SJSA1 (cell line): ENCODE data around the gene DOP1B. TPM values are rescaled to one million over a fixed set of nuclear protein-coding genes. Genes with fewer than 3 reads are reported as not detected.

ENCODE experiments used
- DNase-seq, 2 experiments: peaks; one replicate each; pipeline ENCODE4 v3.0.0-alpha.2; 2015 to 2020; ENCODE audit warnings: low spot score in 2 of 2, low read depth in 1 of 2
- H3K27ac ChIP-seq: fragments of 250-450 bp; sonication (Bioruptor Pico); 2 replicates; pipeline ENCODE4 v1.5.1; 2020; ENCODE audit warnings: mild to moderate bottlenecking, moderate library complexity
- H3K27me3 ChIP-seq: fragments of 250-450 bp; sonication (Bioruptor Pico); replicated peaks from 2 replicates; pipeline ENCODE4 v1.5.1; 2020; ENCODE audit warnings: mild to moderate bottlenecking, moderate library complexity
- H3K36me3 ChIP-seq: fragments of 250-450 bp; sonication (Bioruptor Pico); 2 replicates; pipeline ENCODE4 v1.5.1; 2020; ENCODE audit warnings: mild to moderate bottlenecking
- H3K4me1 ChIP-seq: fragments of 250-450 bp; sonication (Bioruptor Pico); replicated peaks from 2 replicates; pipeline ENCODE4 v1.6.1; 2021; ENCODE audit warnings: mild to moderate bottlenecking
- H3K4me3 ChIP-seq: fragments of 250-450 bp; sonication (Bioruptor Pico); 2 replicates; pipeline ENCODE4 v1.5.1; 2020; ENCODE audit warnings: mild to moderate bottlenecking
- H3K9me3 ChIP-seq: fragments of 250-450 bp; sonication (Bioruptor Pico); replicated peaks from 2 replicates; pipeline ENCODE4 v1.5.1; 2020; ENCODE audit warnings: mild to moderate bottlenecking
- total RNA-seq: library from RNA; depleted of rRNA; stranded (reverse); fragments of >200 nt; shearing (Covaris generic); gene quantifications from 2 replicates; pipeline ENCODE4 v1.2.3, GENCODE V29; 2014

Gene DOP1B
- total RNA-seq, 1 experiment from 2014 or later = 5.7 TPM

GRCh38 chr21:36171336-36171735 lies 14.7 kb downstream of the DOP1B start:
- no peak overlapping the region for H3K27ac ChIP-seq
- H3K27me3 ChIP-seq = no peaks in the 10 kb centered on the region
- H3K4me1 ChIP-seq = no peaks in the 10 kb centered on the region
- no peaks in the 10 kb centered on the region for H3K36me3 ChIP-seq
- H3K4me3 ChIP-seq = no peak overlapping the region
- DNase-seq = no peak
- H3K9me3 ChIP-seq = no peaks in the 10 kb centered on the region

DNA sequence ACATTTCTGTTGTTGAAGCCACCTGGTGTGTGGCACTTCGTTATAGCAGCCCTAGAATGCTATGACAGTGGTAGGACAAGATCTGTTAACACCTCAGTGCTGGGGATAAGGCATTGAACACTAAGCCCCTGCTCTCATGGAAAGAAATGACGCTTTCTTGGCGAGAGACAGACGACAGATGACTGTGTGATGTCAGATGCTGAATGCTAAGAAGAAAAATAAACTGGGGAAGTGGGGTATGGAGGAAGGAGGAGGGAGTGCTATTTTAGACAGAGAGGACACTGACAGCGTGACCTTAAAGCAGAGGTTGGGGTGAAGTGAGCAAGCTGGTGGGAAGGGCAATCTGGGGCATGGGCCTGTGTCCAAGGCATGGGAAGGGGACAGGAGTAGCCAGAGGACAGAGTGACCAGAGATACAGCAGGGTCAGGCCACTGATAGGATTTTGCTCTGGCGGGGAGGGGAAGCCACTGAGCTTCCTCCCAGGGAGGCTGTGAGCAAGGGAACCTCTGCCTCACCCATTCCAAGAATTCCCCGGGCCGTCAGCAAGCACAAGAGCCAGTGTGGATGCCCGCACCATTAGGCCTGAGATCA lies 15.2 kb downstream of the DOP1B start:
- no peak for DNase-seq

DNA sequence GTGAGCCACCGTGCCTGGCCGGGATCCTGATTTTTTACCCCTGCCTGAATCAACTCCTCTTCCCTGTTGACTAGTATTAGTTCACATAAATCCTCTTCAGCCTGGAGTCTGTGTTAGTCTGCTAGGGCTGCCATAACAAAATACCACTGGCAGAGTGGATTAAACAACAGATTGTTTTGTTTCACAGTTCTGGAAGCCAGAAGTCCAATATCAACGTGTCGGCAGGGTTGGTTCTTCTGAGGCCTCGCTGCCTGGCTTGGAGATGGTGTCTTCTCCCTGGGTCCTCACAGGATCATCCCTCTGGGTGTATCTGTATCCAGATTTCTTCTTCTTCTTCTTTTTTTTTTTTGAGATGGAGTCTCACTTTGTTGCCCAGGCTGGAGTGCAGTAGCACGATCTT lies 18.2 kb downstream of the DOP1B start:
- H3K4me1 ChIP-seq = no peaks in the 10 kb centered on the region
- DNase-seq = no peak
- no peaks in the 10 kb centered on the region for H3K36me3 ChIP-seq

More for the DNA sequence above, 15.2 kb downstream of the DOP1B start:
- Histone ChIP-seq H3K9me3 (no peaks in the 10 kb centered on the region), H3K4me1 (no peaks in the 10 kb centered on the region), H3K27ac (no peak overlapping the region), H3K4me3 (no peak overlapping the region), H3K27me3 (no peaks in the 10 kb centered on the region), H3K36me3 (no peaks in the 10 kb centered on the region)

DNA sequence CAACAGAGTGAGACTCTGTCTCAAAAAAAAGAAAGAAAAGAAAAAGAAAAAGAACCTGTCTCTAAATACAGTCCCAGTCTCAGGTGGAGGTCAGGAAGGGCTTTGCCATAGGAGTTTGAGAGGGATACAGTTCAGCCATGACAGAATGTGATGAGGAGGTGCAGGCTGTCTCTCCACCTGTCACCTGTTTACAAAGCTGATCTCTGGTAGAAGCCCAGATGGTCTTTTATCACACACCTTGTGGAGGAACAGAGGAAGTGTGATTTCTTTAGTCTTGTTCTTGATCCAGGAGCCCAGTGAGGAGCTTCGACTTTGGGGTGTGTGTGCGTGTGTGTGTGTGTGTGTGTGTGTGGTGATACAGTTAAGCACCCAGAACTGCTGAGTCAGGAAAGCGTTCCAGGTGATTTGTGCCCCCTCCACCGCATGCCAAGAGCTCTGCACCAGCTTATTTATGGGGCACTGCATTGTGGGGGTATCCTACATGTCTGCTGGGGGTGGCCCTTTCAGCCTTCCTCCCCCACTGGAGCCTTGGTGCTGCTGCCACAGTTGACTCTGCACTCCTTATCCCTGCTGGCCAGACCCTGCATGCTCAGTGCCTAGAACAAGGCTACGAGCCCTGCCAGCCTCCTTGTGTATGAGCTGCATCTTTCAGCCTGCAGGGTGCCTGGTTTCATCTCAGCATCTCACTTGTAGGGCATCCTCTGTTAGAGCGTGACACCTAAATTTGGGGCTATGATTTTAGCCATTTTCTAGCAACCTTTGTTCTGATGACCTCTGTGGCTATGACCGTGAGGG lies 19.3 kb downstream of the DOP1B start:
- H3K9me3 ChIP-seq = no peaks in the 10 kb centered on the region
- H3K36me3 ChIP-seq = no peaks in the 10 kb centered on the region
- H3K27ac ChIP-seq = no peak overlapping the region
- no peaks in the 10 kb centered on the region for H3K4me1 ChIP-seq
- DNase-seq = no peak
- H3K4me3 ChIP-seq = no peak overlapping the region
- no peaks in the 10 kb centered on the region for H3K27me3 ChIP-seq

More for the DNA sequence above, 18.2 kb downstream of the DOP1B start:
- Histone ChIP-seq H3K9me3 (no peaks in the 10 kb centered on the region), H3K27ac (no peak overlapping the region), H3K27me3 (no peaks in the 10 kb centered on the region), H3K4me3 (no peak overlapping the region)

DNA sequence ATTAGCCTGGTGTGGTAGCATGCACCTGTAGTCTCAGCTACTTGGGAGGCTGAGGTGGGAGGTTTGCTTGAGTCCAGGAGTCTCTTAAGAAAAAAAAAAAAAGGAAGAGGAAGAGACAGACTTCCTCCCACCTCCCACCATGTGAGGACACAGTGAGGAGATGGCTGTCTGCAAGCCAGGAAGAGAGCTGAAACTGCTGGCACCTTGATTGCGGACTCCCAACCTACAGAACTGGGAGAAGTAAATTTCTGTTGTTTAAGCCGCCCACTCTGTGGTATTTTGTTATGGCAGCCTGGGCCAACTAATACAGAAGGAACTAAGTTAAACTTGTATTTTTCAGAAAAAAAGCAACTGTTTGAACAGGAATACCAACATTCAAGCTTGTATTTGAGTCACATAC lies 21.7 kb downstream of the DOP1B start:
- Histone ChIP-seq H3K4me3 (no peak overlapping the region), H3K36me3 (no peaks in the 10 kb centered on the region), H3K27me3 (no peaks in the 10 kb centered on the region), H3K9me3 (no peaks in the 10 kb centered on the region), H3K4me1 (no peaks in the 10 kb centered on the region), H3K27ac (no peak overlapping the region)
- DNase-seq = no peak

DNA sequence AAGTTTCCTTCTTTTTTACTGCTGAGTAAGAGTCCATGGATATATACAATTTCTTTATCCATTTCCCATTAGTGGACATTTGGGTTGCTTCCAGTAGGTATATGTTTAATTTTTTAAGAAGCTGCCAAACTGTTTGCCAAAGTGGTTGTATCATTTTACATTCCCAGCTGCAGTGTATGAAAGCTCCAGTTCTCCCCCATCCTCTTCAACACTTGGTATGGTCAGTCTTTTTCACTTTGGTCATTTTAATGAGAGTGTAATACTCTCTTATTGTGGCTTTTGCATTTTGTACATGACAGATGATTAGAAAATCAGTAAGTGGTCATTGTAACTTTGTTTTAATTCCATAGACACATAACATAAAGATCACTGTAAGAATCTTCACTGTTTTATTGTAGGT lies 22.5 kb downstream of the DOP1B start:
- DNase-seq = no peak
- Histone ChIP-seq H3K9me3 (no peaks in the 10 kb centered on the region), H3K4me3 (no peak overlapping the region), H3K27ac (no peak overlapping the region), H3K36me3 (no peaks in the 10 kb centered on the region), H3K27me3 (no peaks in the 10 kb centered on the region), H3K4me1 (no peaks in the 10 kb centered on the region)

DNA sequence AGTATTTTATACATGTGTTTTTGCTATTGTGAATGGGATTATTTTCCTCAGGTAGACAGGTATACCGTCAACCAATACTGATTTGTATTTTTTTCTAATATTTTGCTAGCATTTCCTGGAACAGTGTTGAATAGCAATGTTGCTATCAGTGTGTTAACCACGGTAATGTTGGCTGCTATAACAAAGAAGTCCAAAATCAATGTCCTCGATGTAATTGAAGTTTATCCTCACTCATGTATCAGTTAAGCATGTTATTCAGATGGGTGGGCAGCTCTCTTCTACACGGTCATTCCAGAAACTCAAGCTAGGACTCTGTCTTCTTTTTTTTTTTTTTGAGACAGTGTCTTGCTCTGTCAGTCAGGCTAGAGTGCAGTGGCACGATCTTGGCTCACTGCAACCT lies 24.3 kb downstream of the DOP1B start:
- DNase-seq = no peak
- H3K27me3 ChIP-seq = no peaks in the 10 kb centered on the region
- H3K27ac ChIP-seq = no peak overlapping the region
- H3K9me3 ChIP-seq = no peaks in the 10 kb centered on the region
- no peak overlapping the region for H3K4me3 ChIP-seq
- no peaks in the 10 kb centered on the region for H3K36me3 ChIP-seq
- H3K4me1 ChIP-seq = no peaks in the 10 kb centered on the region

DNA sequence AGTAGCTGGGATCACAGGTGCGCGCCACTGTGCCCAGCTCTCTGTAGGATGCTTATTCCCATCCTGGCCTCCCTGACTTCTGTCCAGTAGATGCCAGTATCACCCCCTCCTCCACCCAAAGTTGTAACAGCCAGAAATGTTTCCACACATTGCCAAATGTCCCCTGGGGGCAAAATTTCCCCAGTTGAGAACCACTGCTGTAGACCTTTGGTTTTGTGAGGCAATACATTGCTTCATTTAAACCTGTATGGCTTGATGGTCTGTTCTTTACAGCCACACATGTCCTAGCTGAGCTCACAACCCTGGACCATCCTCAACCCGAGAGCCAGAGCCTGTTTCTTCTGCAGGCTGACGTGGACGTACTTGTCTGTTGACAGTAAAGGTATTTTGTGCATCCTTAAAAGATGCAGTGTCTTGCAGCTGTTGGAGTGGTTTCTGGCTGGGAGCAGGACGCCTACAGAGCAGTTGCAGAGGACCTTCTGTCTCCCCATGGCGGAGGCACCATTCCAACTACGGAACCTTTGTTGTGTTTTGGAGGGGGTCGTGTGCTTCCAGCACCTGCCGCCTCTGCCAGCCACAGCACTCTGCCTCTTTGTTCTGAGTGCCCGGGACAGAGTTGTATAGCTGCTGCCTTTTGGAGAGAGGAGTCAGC lies 26.6 kb downstream of the DOP1B start:
- Histone ChIP-seq H3K9me3 (no peaks in the 10 kb centered on the region), H3K4me3 (no peak overlapping the region), H3K36me3 (no peaks in the 10 kb centered on the region), H3K27ac (no peak overlapping the region), H3K27me3 (no peaks in the 10 kb centered on the region), H3K4me1 (no peaks in the 10 kb centered on the region)
- no peak for DNase-seq

DNA sequence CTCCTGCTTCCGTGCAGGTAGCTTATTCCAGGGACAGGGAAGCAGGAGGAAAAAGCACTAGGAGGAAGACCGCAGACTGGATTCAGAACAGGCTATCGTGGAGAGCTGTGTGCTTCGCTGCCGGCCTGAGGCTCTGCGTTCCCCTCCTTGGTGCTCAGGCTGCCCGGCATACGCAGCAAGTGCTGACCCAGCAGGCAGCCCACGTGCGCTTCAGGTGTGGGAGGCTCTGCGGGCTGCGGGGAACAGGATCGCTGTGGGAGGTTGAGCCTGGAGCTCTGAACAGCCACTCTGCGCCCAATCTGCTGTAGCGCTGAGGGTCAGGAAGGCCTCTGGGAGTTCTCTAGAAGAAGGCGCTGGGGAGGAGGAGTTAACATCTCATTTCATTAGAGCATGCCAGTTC lies 27.9 kb downstream of the DOP1B start:
- H3K4me3 ChIP-seq = no peak overlapping the region
- no peak overlapping the region for H3K27ac ChIP-seq
- H3K36me3 ChIP-seq = no peaks in the 10 kb centered on the region
- H3K9me3 ChIP-seq = no peaks in the 10 kb centered on the region
- H3K27me3 ChIP-seq = no peaks in the 10 kb centered on the region
- no peak for DNase-seq
- H3K4me1 ChIP-seq = no peaks in the 10 kb centered on the region

DNA sequence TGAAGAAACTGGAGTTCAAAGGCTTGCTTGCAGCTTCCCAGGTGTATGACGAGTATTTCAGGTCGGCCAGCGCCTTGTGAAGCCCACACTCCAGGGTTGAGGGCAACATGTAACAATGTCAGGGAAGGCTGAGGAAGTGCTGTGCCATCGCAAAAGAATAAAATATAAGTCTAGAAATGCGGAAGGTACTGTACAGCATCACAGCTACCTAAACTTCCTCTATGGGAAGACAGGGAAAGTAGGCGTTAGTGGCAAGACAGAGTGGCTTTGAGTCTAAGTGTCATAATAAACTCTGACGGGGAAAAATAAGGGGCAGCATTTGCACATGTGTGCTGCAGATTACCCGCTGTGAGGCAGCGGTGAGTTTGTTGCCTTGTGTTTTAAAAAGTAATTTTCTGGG lies 28.9 kb downstream of the DOP1B start:
- no peak for DNase-seq
- Histone ChIP-seq H3K4me3 (no peak overlapping the region), H3K27ac (no peak overlapping the region), H3K9me3 (no peaks in the 10 kb centered on the region), H3K4me1 (no peaks in the 10 kb centered on the region), H3K27me3 (no peaks in the 10 kb centered on the region), H3K36me3 (no peaks in the 10 kb centered on the region)

- Histone ChIP-seq H3K27me3 (no peaks in the 10 kb centered on the region), H3K27ac (no peak overlapping the region), H3K4me3 (no peak overlapping the region), H3K4me1 (no peaks in the 10 kb centered on the region), H3K36me3 (no peaks in the 10 kb centered on the region), H3K9me3 (no peaks in the 10 kb centered on the region)
- DNase-seq = no peak
These were observed 29.5 kb downstream of the DOP1B start for GRCh38 chr21:36186081-36186480.

DNA sequence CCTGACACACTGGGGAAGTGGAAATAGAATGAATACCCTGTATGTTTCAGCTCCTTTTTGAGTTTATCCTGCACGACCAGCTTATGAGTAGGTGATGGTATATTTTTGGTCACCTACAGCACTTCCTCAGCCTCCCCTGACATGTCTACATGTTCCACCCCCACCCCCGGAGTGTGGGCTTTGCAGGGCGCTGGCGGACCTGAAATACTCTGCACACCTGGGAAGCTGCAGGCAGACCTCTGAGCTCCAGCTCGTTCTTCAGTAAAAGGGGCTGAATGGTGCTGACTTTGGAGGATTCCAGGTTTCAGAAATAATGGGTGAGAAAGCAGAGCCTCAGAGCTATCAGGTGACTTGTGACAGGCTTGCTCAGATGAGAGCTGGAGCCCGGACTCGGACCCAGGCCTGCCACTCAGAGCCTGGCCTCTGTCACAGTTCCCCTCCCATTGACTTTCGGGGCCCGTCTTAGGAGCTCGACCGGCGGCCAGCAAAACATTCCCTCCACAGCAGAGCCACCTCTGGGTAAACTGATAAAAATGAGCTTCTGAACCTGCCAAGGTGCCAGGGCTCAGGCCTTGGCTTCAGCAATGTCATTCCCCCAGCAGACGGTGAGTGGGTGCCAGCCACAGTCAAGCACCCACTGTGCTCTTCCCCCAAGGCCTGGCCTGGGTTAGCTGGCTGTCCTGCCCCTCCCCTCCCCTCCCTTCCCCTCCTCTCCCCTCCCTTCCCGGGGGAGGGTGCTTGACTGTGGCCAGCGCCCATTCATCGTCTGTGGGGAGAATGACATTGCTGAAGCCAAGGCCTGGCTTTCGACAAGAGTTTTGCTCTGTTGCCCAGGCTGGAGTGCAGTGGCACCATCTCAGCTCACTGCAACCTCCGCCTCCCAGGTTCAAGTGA lies 30.1 kb downstream of the DOP1B start:
- H3K27ac ChIP-seq = no peak overlapping the region
- H3K4me1 ChIP-seq = no peaks in the 10 kb centered on the region
- H3K36me3 ChIP-seq = no peaks in the 10 kb centered on the region
- no peak for DNase-seq
- no peaks in the 10 kb centered on the region for H3K9me3 ChIP-seq
- no peaks in the 10 kb centered on the region for H3K27me3 ChIP-seq
- H3K4me3 ChIP-seq = no peak overlapping the region

DNA sequence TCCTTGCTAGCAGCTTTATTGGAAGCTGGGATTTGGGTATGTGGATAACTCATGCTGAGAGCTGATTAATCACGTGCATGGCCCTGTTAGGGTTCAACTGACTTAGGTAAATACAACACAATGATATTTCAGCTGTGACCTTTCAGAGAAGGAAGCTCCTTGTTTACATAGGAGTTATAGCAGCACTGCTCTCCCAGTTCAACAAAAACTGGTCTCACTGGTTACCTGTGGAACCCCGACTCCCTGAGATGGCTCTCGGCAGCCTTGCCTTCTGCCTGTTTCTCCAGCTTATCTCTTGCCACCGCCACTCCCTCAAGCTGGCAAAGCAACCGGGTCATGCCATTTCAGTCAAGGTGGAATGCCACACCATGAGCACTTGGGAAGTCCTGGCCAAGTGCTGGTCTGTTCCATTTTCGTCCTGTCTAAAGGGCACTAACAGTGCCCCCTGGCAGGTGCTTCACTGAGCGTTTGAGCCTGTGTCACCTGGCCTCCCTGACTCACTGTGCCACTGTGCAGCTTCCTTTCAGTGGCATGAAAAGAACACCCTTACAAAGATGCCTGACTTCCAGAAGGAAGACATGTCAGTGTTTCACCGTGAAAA lies 31.6 kb downstream of the DOP1B start:
- DNase-seq = no peak
- Histone ChIP-seq H3K4me3 (no peak overlapping the region), H3K36me3 (no peaks in the 10 kb centered on the region), H3K4me1 (no peaks in the 10 kb centered on the region), H3K27me3 (no peaks in the 10 kb centered on the region), H3K27ac (no peak overlapping the region), H3K9me3 (no peaks in the 10 kb centered on the region)
